HL-60/S4 treated with phorbol 12-myristate 13-acetate at 8.2 ng/mL for 4 days and 3 days (cell line): ENCODE measurements around the gene RRP1B.
"Not testable (repeated sequence)": the region's sequence is repeated elsewhere in the genome, so short reads cannot be mapped to it uniquely, and the experiment has no call there.

ENCODE experiments used
- in situ Hi-C: fragments of 300-500 bp; cut with MboI; formaldehyde crosslinking; loops from 2 replicates; pipeline ENCODE4 v1.15.0; 2022; ENCODE audit warnings: low sequenced_read_pairs

The RRP1B gene

GRCh38 chr21:43659136-43660000 is at the start of gene RRP1B, which contains the start of gene HSF2BP:
TSS of gene RRP1B (plus strand) at chr21:43659560. CDS start at chr21:43659665, 105 bp downstream.
TSS of gene HSF2BP (minus strand) at chr21:43659488. CDS start at chr21:43658096, 1,392 bp downstream.
- in situ Hi-C loops = loop anchor here (10.0 kb wide), 1 partner anchor 45 kb away; no protein-coding TSS in a partner anchor

- in situ Hi-C loops = no loop called here
These were observed 47.6 kb upstream of the RRP1B start for GRCh38 chr21:43611598-43612369.

- in situ Hi-C loops = no loop called here
These were observed 45.4 kb upstream of the RRP1B start for GRCh38 chr21:43613755-43614638.

GRCh38 chr21:43614839-43615238 is 44.5 kb upstream of the RRP1B start:
- in situ Hi-C loops = no loop called here

GRCh38 chr21:43616861-43617260 is 42.5 kb upstream of the RRP1B start:
- in situ Hi-C loops = not testable (repeated sequence)

GRCh38 chr21:43618940-43619339 is 40.4 kb upstream of the RRP1B start:
- in situ Hi-C loops = no loop called here

- in situ Hi-C loops = no loop called here
These were observed 40.0 kb upstream of the RRP1B start for GRCh38 chr21:43619344-43619743.

- in situ Hi-C loops = no loop called here
These were observed 39.5 kb upstream of the RRP1B start for GRCh38 chr21:43619856-43620255.

- in situ Hi-C loops = no loop called here
These were observed 36.6 kb upstream of the RRP1B start for GRCh38 chr21:43622796-43623195.

GRCh38 chr21:43623588-43623987 is 35.8 kb upstream of the RRP1B start:
- in situ Hi-C loops = no loop called here

- in situ Hi-C loops = no loop called here
These were observed 35.0 kb upstream of the RRP1B start for GRCh38 chr21:43624339-43624738.

- in situ Hi-C loops = no loop called here
These were observed 33.0 kb upstream of the RRP1B start for GRCh38 chr21:43626390-43626789.

GRCh38 chr21:43627527-43627926 is 31.8 kb upstream of the RRP1B start:
- in situ Hi-C loops = no loop called here

- in situ Hi-C loops = no loop called here
These were observed 27.8 kb upstream of the RRP1B start for GRCh38 chr21:43631411-43632107.

GRCh38 chr21:43632373-43632905 is 26.9 kb upstream of the RRP1B start:
- in situ Hi-C loops = no loop called here

GRCh38 chr21:43634618-43635017 is 24.7 kb upstream of the RRP1B start:
- in situ Hi-C loops = no loop called here

GRCh38 chr21:43635436-43635835 is 23.9 kb upstream of the RRP1B start:
- in situ Hi-C loops = no loop called here

- in situ Hi-C loops = no loop called here
These were observed 21.7 kb upstream of the RRP1B start for GRCh38 chr21:43637530-43638158.
